Measurements from ENCODE around the gene CLDN8.

Gene CLDN8

DNA sequence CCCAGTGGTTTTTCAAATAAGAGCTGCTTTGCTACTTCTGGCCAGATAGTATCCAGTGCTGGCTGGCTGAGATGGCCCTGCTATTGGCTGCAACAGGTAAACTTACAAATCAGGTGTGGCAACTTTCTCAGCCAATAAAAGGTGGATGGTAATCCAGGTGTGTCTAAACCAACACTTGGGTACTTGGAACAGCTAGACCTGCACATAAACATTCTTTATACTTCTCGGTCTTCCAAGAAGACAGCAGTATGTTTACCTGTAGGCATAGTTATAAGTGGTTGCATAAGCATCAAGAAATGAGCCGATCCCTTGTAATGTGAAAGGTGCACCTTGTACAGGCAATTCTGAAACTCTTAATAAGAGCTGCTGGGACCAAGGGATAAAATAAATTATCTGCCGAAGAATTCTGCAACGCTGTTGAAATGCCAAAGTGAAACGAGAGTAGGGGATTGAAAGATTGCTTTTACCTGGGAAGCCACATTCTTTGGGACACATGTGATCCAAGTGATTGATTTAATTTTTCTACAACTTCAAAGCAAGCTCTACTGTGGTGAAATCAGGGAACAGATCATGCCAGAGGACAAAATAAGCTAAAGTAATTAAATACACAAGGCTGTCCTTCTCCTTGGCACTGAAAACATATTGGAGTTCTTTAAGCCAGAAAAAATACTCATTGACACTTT, at the start of gene CLDN8:
CLDN8 (minus strand) TSS at position 57 of the 683 bp plus-strand sequence. CDS start 172 bp downstream, outside the sequence.
- no peak for TF ChIP-seq JUND (IDR thresholded peaks at IDR 0.05; ENCODE audit: low read depth)
- in situ Hi-C loops (cut with HindIII; ENCODE audit: low pct_unique_long_range_greater_than_20kb, low sequenced_read_pairs), result no loop called here
- peak; percentile 16 to 96 for DNase-seq (ENCODE audit: low read depth in 1 of 2, low spot score in 1 of 2)

DNA sequence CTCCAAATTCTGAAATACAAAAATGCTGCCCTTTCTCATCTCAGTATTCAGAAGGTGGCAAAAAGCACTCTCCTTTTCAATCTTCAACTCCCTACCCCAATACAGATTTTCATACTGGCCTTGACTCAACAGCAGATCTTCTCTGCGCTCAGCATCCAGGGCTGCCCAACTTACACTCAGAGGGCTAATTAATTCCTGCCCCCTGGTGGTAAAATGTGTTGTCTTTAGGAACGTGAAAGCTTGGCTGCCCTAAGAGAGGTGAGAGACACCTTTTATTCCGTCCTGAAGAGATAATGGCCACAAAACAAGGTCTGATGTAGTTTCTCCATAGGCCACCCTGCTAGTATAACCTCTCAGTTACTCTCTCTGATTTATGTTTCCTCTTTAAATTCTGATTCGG, 41.9 kb upstream of the CLDN8 start:
- in situ Hi-C loops (cut with HindIII; ENCODE audit: low pct_unique_long_range_greater_than_20kb, low sequenced_read_pairs), result no loop called here
- DNase-seq (ENCODE audit: low read depth in 1 of 2, low spot score in 1 of 2), result peak; percentile 9 to 79
- no peak for TF ChIP-seq JUND (IDR thresholded peaks at IDR 0.05; ENCODE audit: low read depth)

DNA sequence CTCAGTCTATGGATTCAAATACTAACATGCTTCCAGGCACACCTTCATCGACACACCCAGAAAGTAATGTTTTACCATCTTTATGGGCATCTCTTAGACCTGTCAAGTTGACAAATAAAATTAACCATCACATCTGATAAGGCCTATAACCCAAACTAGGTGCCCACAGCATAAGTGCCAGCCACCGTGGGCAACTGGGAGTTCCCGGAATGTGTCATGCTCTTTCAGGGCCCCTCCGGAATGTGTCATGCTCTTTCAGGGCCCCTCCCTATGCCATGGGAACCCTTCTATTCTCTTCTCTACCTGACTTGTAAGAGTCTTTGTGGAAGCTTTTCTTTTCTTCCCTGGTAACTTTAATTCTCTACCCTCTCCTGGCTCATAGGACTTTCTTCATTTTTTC, 40.2 kb upstream of the CLDN8 start:
- DNase-seq (ENCODE audit: low read depth in 1 of 2, low spot score in 1 of 2), result no peak
- TF ChIP-seq JUND (IDR thresholded peaks at IDR 0.05; ENCODE audit: low read depth), result no peak
- in situ Hi-C loops (cut with HindIII; ENCODE audit: low pct_unique_long_range_greater_than_20kb, low sequenced_read_pairs), result no loop called here

DNA sequence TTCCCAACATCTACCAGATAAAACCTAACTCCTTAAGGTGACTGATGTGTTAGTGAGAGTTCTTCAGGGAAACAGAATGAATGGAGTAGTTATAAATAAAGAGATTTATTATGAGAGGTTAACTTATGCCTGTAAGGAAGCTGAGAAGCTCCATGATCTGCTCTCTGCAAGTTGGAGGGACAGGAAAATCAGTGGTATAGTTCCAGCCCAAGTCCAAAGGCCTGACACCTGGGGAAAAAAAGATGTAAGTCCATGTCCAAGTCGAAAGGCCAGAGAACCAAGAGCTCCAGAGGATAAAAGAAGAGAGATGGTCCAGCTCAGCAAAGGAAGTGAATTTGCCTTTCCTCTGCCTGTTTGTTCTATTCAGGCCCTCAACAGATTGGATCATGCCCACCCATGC, 39.8 kb upstream of the CLDN8 start:
- DNase-seq (ENCODE audit: low read depth in 1 of 2, low spot score in 1 of 2), result no peak
- no peak for TF ChIP-seq JUND (IDR thresholded peaks at IDR 0.05; ENCODE audit: low read depth)
- in situ Hi-C loops (cut with HindIII; ENCODE audit: low pct_unique_long_range_greater_than_20kb, low sequenced_read_pairs), result no loop called here

DNA sequence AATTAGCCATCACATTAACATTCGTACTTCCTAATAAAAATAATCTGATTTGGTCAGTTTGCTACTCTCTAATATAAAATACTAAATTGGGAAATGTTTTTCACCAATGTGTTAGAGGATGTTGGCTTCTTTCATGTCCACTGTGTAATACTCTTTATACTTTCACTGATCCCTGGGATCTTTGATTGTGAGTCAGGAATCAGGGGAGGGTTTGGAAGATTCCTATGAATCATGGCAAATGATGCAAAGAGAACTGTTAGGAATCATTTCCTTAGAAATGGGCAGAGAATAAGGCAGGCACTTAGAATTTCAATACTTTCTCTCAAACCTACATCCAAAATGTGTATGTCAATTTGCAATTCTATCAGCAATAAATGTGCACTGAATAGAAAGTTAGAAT, 35.9 kb upstream of the CLDN8 start:
- no peak for DNase-seq (ENCODE audit: low read depth in 1 of 2, low spot score in 1 of 2)
- TF ChIP-seq JUND (IDR thresholded peaks at IDR 0.05; ENCODE audit: low read depth), result no peak
- in situ Hi-C loops (cut with HindIII; ENCODE audit: low pct_unique_long_range_greater_than_20kb, low sequenced_read_pairs), result no loop called here

DNA sequence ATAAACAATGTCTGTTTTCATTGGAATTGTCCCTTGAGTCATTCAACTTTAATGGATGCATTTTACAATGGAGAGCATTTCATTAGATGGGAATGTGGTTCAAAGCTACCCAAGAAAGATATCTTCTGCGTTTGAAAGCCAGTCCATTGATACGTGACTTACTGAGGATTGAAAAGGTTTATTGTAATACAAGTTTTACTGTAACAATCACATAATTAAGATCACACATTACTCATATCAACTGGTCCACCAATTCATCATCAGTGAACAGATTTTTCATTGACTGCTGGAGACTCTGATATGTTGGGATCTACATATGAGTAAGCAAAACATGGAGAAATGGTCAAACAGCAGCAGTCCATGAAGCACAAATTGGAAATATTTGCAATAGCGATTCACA, 34.0 kb upstream of the CLDN8 start:
- DNase-seq (ENCODE audit: low read depth in 1 of 2, low spot score in 1 of 2), result no peak
- TF ChIP-seq JUND (IDR thresholded peaks at IDR 0.05; ENCODE audit: low read depth), result no peak
- in situ Hi-C loops (cut with HindIII; ENCODE audit: low pct_unique_long_range_greater_than_20kb, low sequenced_read_pairs), result no loop called here

DNA sequence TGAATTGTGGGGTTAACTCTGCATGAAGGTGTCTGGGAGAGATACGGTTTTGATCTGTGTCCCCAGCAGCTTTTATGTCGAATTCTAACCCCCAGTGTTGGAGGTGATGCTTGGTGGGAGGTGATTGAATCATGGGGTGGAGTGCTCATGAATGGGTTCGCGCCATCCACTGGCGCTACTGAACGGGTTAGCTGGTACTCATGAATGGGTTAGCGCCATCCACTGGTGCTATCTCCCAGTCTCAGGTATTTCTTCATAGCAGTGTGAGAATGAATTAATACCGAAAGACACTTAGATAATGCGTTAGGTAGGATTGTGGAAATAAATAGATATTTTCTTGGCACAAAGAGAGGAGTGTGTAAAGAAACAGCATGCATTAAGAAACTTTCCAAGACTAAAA, 32.9 kb upstream of the CLDN8 start:
- in situ Hi-C loops (cut with HindIII; ENCODE audit: low pct_unique_long_range_greater_than_20kb, low sequenced_read_pairs), result no loop called here
- no peak for DNase-seq (ENCODE audit: low read depth in 1 of 2, low spot score in 1 of 2)
- TF ChIP-seq JUND (IDR thresholded peaks at IDR 0.05; ENCODE audit: low read depth), result no peak

DNA sequence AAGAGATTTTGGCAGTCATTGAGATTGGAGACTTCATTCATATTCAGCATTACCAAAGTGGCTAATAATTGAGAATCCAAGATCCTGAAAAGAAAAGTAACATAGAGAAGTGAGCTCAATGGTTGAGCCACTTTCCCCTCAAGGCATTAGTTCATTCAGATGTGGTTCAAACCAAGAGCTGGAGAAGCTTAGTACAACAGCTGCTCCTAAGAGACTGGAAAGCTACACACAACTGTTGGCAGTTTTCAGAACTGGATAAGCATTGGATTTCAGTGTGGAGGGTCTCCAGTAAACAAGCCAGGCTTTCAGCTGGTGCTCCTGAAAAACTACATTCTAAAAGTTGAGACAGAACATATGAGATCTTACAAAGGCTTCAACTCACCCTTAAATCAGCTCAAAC, 29.2 kb upstream of the CLDN8 start:
- no peak for DNase-seq (ENCODE audit: low read depth in 1 of 2, low spot score in 1 of 2)
- in situ Hi-C loops (cut with HindIII; ENCODE audit: low pct_unique_long_range_greater_than_20kb, low sequenced_read_pairs), result no loop called here
- TF ChIP-seq JUND (IDR thresholded peaks at IDR 0.05; ENCODE audit: low read depth), result no peak

DNA sequence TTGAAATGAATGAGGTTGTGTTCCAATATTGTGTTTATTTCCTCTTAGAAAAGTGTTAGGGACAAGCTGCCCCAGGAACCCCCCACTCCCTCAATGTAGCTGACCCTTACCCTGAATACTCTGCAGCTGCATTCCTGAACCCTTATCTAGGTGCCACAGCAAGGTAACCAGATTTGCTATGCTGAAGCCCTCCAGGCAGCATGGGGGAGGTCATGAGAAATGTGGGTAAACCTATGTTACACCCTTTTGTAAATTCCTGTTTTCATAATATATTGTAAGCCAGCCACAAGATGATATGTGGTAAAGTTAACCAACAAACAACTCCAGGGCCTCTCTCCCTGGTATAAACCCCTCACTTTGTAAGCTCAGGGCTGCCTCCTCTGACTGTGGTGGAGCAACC, 27.8 kb upstream of the CLDN8 start:
- DNase-seq (ENCODE audit: low read depth in 1 of 2, low spot score in 1 of 2), result no peak
- no peak for TF ChIP-seq JUND (IDR thresholded peaks at IDR 0.05; ENCODE audit: low read depth)
- in situ Hi-C loops (cut with HindIII; ENCODE audit: low pct_unique_long_range_greater_than_20kb, low sequenced_read_pairs), result no loop called here

DNA sequence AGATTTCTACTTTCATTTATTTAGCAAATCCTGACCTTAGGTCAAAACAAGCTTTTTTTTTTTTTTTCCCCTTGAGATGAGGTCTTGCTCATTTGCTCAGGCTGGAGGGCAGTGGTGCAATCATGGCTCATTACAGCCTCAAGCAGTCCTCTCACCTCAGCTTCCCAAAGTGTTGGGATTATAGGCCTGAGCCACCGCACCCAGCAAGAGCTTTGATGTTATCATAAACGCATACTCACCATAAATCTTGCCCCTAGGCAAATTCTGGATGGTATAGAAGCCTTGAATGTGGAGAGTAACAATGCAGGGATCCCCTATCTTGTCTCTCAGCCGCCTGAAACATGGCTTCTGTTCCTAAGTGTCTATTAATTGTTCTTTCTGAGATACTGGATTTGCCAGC, 24.8 kb upstream of the CLDN8 start:
- in situ Hi-C loops (cut with HindIII; ENCODE audit: low pct_unique_long_range_greater_than_20kb, low sequenced_read_pairs), result no loop called here
- DNase-seq (ENCODE audit: low read depth in 1 of 2, low spot score in 1 of 2), result no peak
- no peak for TF ChIP-seq JUND (IDR thresholded peaks at IDR 0.05; ENCODE audit: low read depth)

DNA sequence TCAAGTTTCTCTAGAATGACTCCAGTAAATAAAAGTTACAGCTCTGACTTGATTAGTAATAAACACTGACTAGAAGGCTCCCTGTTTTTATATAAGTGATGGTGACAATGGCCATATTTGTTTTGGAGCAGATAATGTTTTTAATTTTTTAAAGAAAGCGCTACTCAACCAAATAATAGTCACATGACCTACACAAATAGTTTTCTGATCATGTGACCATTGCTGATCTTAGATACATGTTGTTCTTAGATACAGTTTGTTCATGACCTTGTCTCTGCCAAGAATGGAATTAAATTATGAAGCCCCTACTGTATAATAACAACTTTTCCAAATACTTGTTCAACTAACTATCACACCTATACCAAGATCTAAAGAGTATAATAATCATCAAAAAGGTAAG, 22.3 kb upstream of the CLDN8 start:
- no peak for DNase-seq (ENCODE audit: low read depth in 1 of 2, low spot score in 1 of 2)
- no peak for TF ChIP-seq JUND (IDR thresholded peaks at IDR 0.05; ENCODE audit: low read depth)
- in situ Hi-C loops (cut with HindIII; ENCODE audit: low pct_unique_long_range_greater_than_20kb, low sequenced_read_pairs), result no loop called here

DNA sequence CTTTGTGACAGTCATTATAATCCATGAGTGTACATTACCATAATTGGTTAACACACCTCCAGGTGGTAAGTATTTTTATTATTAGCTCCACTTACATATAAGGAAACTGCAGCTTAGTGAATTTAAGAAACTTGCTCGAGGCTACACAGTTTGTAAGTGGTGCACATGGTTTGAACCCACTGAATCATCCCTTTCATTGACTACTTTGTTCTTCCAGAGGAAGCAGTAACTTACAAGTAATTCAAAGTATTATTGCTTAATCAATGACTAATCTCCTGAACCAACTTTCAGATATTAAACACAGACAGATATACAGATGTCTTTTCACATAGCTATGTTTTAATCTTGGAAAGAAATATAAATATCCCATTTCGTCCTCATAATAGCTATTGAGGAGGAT, 18.7 kb upstream of the CLDN8 start:
- in situ Hi-C loops (cut with HindIII; ENCODE audit: low pct_unique_long_range_greater_than_20kb, low sequenced_read_pairs), result no loop called here

DNA sequence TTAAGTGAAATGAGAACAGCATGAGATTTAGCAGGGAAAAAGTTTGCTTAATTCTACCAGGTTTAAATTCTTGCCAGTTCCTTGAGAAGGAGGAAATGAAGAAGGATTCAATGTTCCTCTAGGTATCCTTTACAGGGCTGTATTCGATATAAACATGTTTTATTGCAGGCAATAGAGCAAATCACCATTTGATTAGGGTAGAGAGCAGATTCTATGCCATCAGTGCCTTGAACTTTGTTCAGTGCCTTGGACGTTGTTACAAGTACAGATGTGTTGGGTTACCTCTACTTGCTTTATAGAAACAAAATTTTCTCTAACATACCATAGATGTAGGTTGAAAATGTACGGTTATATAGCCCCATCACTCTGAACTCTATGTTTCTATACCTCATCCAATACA, 18.2 kb upstream of the CLDN8 start:
- DNase-seq (ENCODE audit: low read depth in 1 of 2, low spot score in 1 of 2), result no peak
- no peak for TF ChIP-seq JUND (IDR thresholded peaks at IDR 0.05; ENCODE audit: low read depth)
- in situ Hi-C loops (cut with HindIII; ENCODE audit: low pct_unique_long_range_greater_than_20kb, low sequenced_read_pairs), result no loop called here

More for the DNA sequence above, 18.7 kb upstream of the CLDN8 start:
- DNase-seq (ENCODE audit: low read depth in 1 of 2, low spot score in 1 of 2), result no peak
- TF ChIP-seq JUND (IDR thresholded peaks at IDR 0.05; ENCODE audit: low read depth), result no peak
